KMS-11 (cell line): ENCODE results near the gene CPLANE1.

Source experiments
- H2AFZ ChIP-seq: fragments of 200-600 bp; sonication (generic); 2 replicates; pipeline ENCODE4 v1.6.1; 2016; ENCODE audit warnings: antibody characterized with exemption, mixed run types, low read depth
- H3K27ac ChIP-seq: fragments of 200-600 bp; sonication (generic); 2 replicates; pipeline ENCODE4 v1.6.1; 2016; ENCODE audit warnings: mild to moderate bottlenecking, mixed run types
- H3K27me3 ChIP-seq: fragments of 200-600 bp; sonication (generic); 2 replicates; pipeline ENCODE4 v1.6.1; 2017; ENCODE audit warnings: mild to moderate bottlenecking, low read depth, mixed run types, moderate library complexity; ENCODE audit not compliant: insufficient read depth
- H3K36me3 ChIP-seq: fragments of 200-600 bp; sonication (generic); 2 replicates; pipeline ENCODE4 v1.6.1; 2017; ENCODE audit warnings: mild to moderate bottlenecking, mixed run types; ENCODE audit not compliant: insufficient read depth
- H3K4me1 ChIP-seq: fragments of 200-600 bp; sonication (generic); 2 replicates; pipeline ENCODE4 v1.6.1; 2016; ENCODE audit warnings: mild to moderate bottlenecking, low read depth, mixed run types; ENCODE audit not compliant: poor library complexity, severe bottlenecking
- H3K4me2 ChIP-seq: fragments of 200-600 bp; sonication (generic); 2 replicates; pipeline ENCODE4 v1.7.0; 2016; ENCODE audit warnings: mild to moderate bottlenecking, mixed run types
- H3K4me3 ChIP-seq: fragments of 200-600 bp; sonication (generic); IDR thresholded peaks from 2 replicates; pipeline ENCODE4 v1.6.1; 2017; ENCODE audit warnings: low read depth, low read length, mixed read lengths; ENCODE audit not compliant: insufficient read depth
- H3K79me2 ChIP-seq: fragments of 200-600 bp; sonication (generic); 2 replicates; pipeline ENCODE4 v1.6.1; 2016; ENCODE audit warnings: low read depth, mixed run types; ENCODE audit not compliant: insufficient read depth
- H3K9ac ChIP-seq: fragments of 200-600 bp; sonication (generic); 2 replicates; pipeline ENCODE4 v1.6.1; 2016; ENCODE audit warnings: mild to moderate bottlenecking, mixed run types
- H4K20me1 ChIP-seq: fragments of 200-600 bp; sonication (generic); 2 replicates; pipeline ENCODE4 v1.6.1; 2016; ENCODE audit warnings: mild to moderate bottlenecking, mixed run types; ENCODE audit not compliant: insufficient read depth
- CTCF ChIP-seq: fragments of 200-600 bp; sonication (generic); conservative IDR thresholded peaks from 2 replicates; pipeline ENCODE4 v1.6.1; 2017; ENCODE audit warnings: low read depth, mild to moderate bottlenecking, antibody characterized with exemption, low read length, moderate library complexity, mixed read lengths

Gene CPLANE1

GRCh38 chr5:37184748-37185364 lies 64.3 kb downstream of the CPLANE1 start:
- H3K79me2 ChIP-seq, result no peaks in the 10 kb centered on the region
- H3K36me3 ChIP-seq, result no peaks in the 10 kb centered on the region
- no peak overlapping the region for H2AFZ ChIP-seq
- H3K27ac ChIP-seq, result no peak overlapping the region
- H3K4me3 ChIP-seq, result no peak overlapping the region
- H3K27me3 ChIP-seq, result no peaks in the 10 kb centered on the region
- peaks cover 4% of the 10 kb centered on the region for H3K4me1 ChIP-seq
- H3K9ac ChIP-seq, result no peak overlapping the region
- H3K4me2 ChIP-seq, result no peak overlapping the region
- no peaks in the 10 kb centered on the region for H4K20me1 ChIP-seq
- TF ChIP-seq CTCF, result no peak

DNA sequence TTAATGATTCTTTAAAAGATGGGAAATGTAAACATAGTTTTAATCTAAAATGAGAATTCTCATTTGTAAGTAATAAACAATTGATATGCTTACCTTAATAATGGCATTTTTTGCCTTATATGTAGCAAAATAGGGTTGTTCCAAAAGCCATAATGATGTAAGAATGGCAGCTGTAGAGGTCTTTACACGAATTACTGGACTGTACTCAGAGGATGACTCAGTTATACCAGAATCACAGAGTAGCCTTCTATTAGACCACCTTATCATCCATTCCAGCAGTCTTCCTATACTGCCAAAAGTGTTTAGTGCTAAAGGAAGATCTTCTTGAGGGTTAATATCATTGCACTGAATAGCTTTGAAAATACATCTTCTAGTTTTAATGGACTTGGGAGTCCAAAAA lies 66.5 kb downstream of the CPLANE1 start:
- Histone ChIP-seq H2AFZ (no peak overlapping the region), H4K20me1 (no peaks in the 10 kb centered on the region), H3K79me2 (no peaks in the 10 kb centered on the region), H3K36me3 (no peaks in the 10 kb centered on the region), H3K9ac (no peak overlapping the region), H3K27ac (no peak overlapping the region), H3K4me2 (no peak overlapping the region), H3K4me1 (peaks cover 4% of the 10 kb centered on the region), H3K4me3 (no peak overlapping the region), H3K27me3 (no peaks in the 10 kb centered on the region)
- TF ChIP-seq CTCF, result no peak

- no peak overlapping the region for H3K27ac ChIP-seq
- no peak overlapping the region for H3K4me3 ChIP-seq
- no peaks in the 10 kb centered on the region for H3K79me2 ChIP-seq
- no peak overlapping the region for H2AFZ ChIP-seq
- H4K20me1 ChIP-seq, result no peaks in the 10 kb centered on the region
- no peaks in the 10 kb centered on the region for H3K27me3 ChIP-seq
- no peak for TF ChIP-seq CTCF
- no peaks in the 10 kb centered on the region for H3K36me3 ChIP-seq
- no peak overlapping the region for H3K4me2 ChIP-seq
- no peaks in the 10 kb centered on the region for H3K4me1 ChIP-seq
- no peak overlapping the region for H3K9ac ChIP-seq
Observed at GRCh38 chr5:37174928-37175327, 74.2 kb downstream of the CPLANE1 start.

GRCh38 chr5:37172957-37173356 lies 76.2 kb downstream of the CPLANE1 start:
- Histone ChIP-seq H3K27ac (no peak overlapping the region), H3K4me1 (no peaks in the 10 kb centered on the region), H4K20me1 (no peaks in the 10 kb centered on the region), H3K36me3 (no peaks in the 10 kb centered on the region), H3K79me2 (no peaks in the 10 kb centered on the region), H3K4me2 (no peak overlapping the region), H2AFZ (no peak overlapping the region), H3K4me3 (no peak overlapping the region), H3K9ac (no peak overlapping the region), H3K27me3 (no peaks in the 10 kb centered on the region)
- no peak for TF ChIP-seq CTCF
